WTC11 (cell line): Measurements from ENCODE around the gene LGSN. TPM values are rescaled to one million over a fixed set of nuclear protein-coding genes. Genes with fewer than 3 reads are reported as not detected.
"Not testable (repeated sequence)": the region's sequence is repeated elsewhere in the genome, so short reads cannot be mapped to it uniquely, and the experiment has no call there.

Experiments used
- ATAC-seq: fragments of 200-7000 bp; cut with Tn5 transposase; 2 replicates; pipeline ENCODE4 v1.10.0; 2021; ENCODE audit warnings: mild to moderate bottlenecking, moderate library complexity
- CTCF ChIA-PET: fragments of 300-600 bp; sonication (Branson Sonifier 250); formaldehyde crosslinking; loops from one replicate; lab custom pipeline; 2021; ENCODE audit warnings: antibody characterized with exemption; lab: Charles Lee
- POLR2A ChIA-PET: fragments of 350-600 bp; sonication (Branson Sonifier 250); formaldehyde crosslinking; loops from one replicate; lab custom pipeline; 2021; ENCODE audit warnings: antibody characterized with exemption; lab: Charles Lee
- DNase-seq: peaks from one replicate; pipeline ENCODE4 v3.0.0; 2021; ENCODE audit warnings: low spot score
- H3K27ac Mint-ChIP-seq: 2 replicates; pipeline ENCODE4 v1.8.0; 2021; ENCODE audit warnings: mixed read lengths
- H3K27me3 Mint-ChIP-seq: 2 replicates; pipeline ENCODE4 v1.8.0; 2021; ENCODE audit warnings: low read depth, mild to moderate bottlenecking, moderate library complexity, mixed read lengths
- H3K36me3 Mint-ChIP-seq: 2 replicates; pipeline ENCODE4 v1.8.0; 2021; ENCODE audit warnings: mixed read lengths
- H3K4me1 Mint-ChIP-seq: 2 replicates; pipeline ENCODE4 v1.8.0; 2022; ENCODE audit warnings: mixed read lengths
- H3K4me3 Mint-ChIP-seq: 2 replicates; pipeline ENCODE4 v1.8.0; 2021; ENCODE audit warnings: mild to moderate bottlenecking, moderate library complexity, mixed read lengths
- H3K9me3 Mint-ChIP-seq: 2 replicates; pipeline ENCODE4 v1.8.0; 2021; ENCODE audit warnings: mixed read lengths
- E2F5 ChIP-seq: sonication (generic); formaldehyde crosslinking; IDR thresholded peaks from 2 replicates; pipeline ENCODE4 v1.8.1; 2022; ENCODE audit warnings: mild to moderate bottlenecking, moderate library complexity, missing genetic modification reagents
- FOXJ3 ChIP-seq: sonication (generic); formaldehyde crosslinking; IDR thresholded peaks from 2 replicates; pipeline ENCODE4 v1.9.0; 2021; ENCODE audit warnings: missing genetic modification reagents, mild to moderate bottlenecking, borderline replicate concordance
- GABPB1 ChIP-seq: sonication (generic); formaldehyde crosslinking; IDR thresholded peaks from 2 replicates; pipeline ENCODE4 v1.8.1; 2023; ENCODE audit warnings: mild to moderate bottlenecking, missing genetic modification reagents
- GRHL2 ChIP-seq: fragments of 250-450 bp; sonication (Bioruptor Pico); IDR thresholded peaks from 2 replicates; pipeline ENCODE4 v1.8.0; 2022; ENCODE audit warnings: mild to moderate bottlenecking, moderate library complexity; ENCODE audit not compliant: insufficient replicate concordance, severe bottlenecking
- JUN ChIP-seq: sonication (generic); formaldehyde crosslinking; IDR thresholded peaks from 2 replicates; pipeline ENCODE4 v1.8.0; 2023; ENCODE audit warnings: mild to moderate bottlenecking, missing genetic modification reagents
- KAT7 ChIP-seq: sonication (generic); formaldehyde crosslinking; IDR thresholded peaks from 2 replicates; pipeline ENCODE4 v1.8.1; 2023; ENCODE audit warnings: missing genetic modification reagents, mild to moderate bottlenecking, borderline replicate concordance
- RELA ChIP-seq: sonication (generic); formaldehyde crosslinking; IDR thresholded peaks from 2 replicates; pipeline ENCODE4 v1.8.1; 2022; ENCODE audit warnings: missing genetic modification reagents, mild to moderate bottlenecking, borderline replicate concordance
- SP1 ChIP-seq: sonication (generic); formaldehyde crosslinking; conservative IDR thresholded peaks from 2 replicates; pipeline ENCODE4 v1.8.1; 2022; ENCODE audit warnings: missing genetic modification reagents
- ZNF232 ChIP-seq: sonication (generic); formaldehyde crosslinking; IDR thresholded peaks from 2 replicates; pipeline ENCODE4 v1.8.0; 2022; ENCODE audit warnings: mild to moderate bottlenecking, missing genetic modification reagents
- ZNF263 ChIP-seq: sonication (generic); formaldehyde crosslinking; IDR thresholded peaks from 2 replicates; pipeline ENCODE4 v1.8.1; 2022; ENCODE audit warnings: low read depth, mild to moderate bottlenecking, moderate library complexity, missing genetic modification reagents
- ZNF317 ChIP-seq: sonication (generic); formaldehyde crosslinking; IDR thresholded peaks from 2 replicates; pipeline ENCODE4 v1.8.1; 2023; ENCODE audit warnings: low read depth, mild to moderate bottlenecking, moderate library complexity, missing genetic modification reagents, borderline replicate concordance
- total RNA-seq: library from RNA; stranded (reverse); gene quantifications from 3 replicates; pipeline ENCODE4 v1.2.3, GENCODE V29; 2021
- TF ChIP-seq, protein P1 (sequence below): sonication (generic); formaldehyde crosslinking; conservative IDR thresholded peaks from 2 replicates; pipeline ENCODE4 v1.8.1; 2023; ENCODE audit warnings: mild to moderate bottlenecking, low read depth, missing genetic modification reagents, moderate library complexity
- TF ChIP-seq, protein P2 (sequence below): fragments of 200-600 bp; IDR thresholded peaks from 2 replicates; pipeline ENCODE4 v1.8.0; 2022; ENCODE audit warnings: antibody characterized with exemption
- TF ChIP-seq, protein P3 (sequence below): fragments of 250-450 bp; sonication (Bioruptor Pico); IDR thresholded peaks from 2 replicates; pipeline ENCODE4 v1.9.0; 2021; ENCODE audit warnings: moderate library complexity, mild to moderate bottlenecking, inconsistent platforms, borderline replicate concordance
- TF ChIP-seq, protein P4 (sequence below): sonication (generic); formaldehyde crosslinking; IDR thresholded peaks from 2 replicates; pipeline ENCODE4 v1.8.1; 2023; ENCODE audit warnings: mild to moderate bottlenecking, missing genetic modification reagents

The LGSN gene
- total RNA-seq, 1 experiment from 2014 or later = 0.35 TPM

- TF ChIP-seq, protein P1, sequence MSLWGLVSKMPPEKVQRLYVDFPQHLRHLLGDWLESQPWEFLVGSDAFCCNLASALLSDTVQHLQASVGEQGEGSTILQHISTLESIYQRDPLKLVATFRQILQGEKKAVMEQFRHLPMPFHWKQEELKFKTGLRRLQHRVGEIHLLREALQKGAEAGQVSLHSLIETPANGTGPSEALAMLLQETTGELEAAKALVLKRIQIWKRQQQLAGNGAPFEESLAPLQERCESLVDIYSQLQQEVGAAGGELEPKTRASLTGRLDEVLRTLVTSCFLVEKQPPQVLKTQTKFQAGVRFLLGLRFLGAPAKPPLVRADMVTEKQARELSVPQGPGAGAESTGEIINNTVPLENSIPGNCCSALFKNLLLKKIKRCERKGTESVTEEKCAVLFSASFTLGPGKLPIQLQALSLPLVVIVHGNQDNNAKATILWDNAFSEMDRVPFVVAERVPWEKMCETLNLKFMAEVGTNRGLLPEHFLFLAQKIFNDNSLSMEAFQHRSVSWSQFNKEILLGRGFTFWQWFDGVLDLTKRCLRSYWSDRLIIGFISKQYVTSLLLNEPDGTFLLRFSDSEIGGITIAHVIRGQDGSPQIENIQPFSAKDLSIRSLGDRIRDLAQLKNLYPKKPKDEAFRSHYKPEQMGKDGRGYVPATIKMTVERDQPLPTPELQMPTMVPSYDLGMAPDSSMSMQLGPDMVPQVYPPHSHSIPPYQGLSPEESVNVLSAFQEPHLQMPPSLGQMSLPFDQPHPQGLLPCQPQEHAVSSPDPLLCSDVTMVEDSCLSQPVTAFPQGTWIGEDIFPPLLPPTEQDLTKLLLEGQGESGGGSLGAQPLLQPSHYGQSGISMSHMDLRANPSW (CRISPR knock-in tag) = no peak
Measured at GRCh38 chr6:63278916-63279315, 40.9 kb downstream of the LGSN start (continued).

GRCh38 chr6:63275953-63276352 lies 43.8 kb downstream of the LGSN start:
- TF ChIP-seq GABPB1 (CRISPR knock-in tag) = no peak
- no peak for TF ChIP-seq E2F5 (CRISPR knock-in tag)
- no peak for TF ChIP-seq ZNF263 (CRISPR knock-in tag)
- ATAC-seq = no peak
- ChIA-PET POLR2A (no interaction called here), CTCF (no interaction called here)
- Mint-ChIP-seq H3K27me3 (peaks cover 3% of the 10 kb centered on the region; the same call in 1 of the 2 replicates), H3K4me3 (no peak overlapping the region), H3K9me3 (peaks cover 19% of the 10 kb centered on the region), H3K27ac (no peak overlapping the region), H3K36me3 (peaks cover 13% of the 10 kb centered on the region), H3K4me1 (peaks cover 18% of the 10 kb centered on the region)
- DNase-seq = no peak

- CTCF ChIA-PET, DNase-seq, H3K4me3 Mint-ChIP-seq, H3K27ac Mint-ChIP-seq, H3K27me3 Mint-ChIP-seq, POLR2A ChIA-PET, ATAC-seq, H3K4me1 Mint-ChIP-seq: not testable (repeated sequence)
- Mint-ChIP-seq H3K9me3 (peaks cover 24% of the 10 kb centered on the region), H3K36me3 (peaks cover 14% of the 10 kb centered on the region)
Measured at GRCh38 chr6:63274795-63275430, 44.9 kb downstream of the LGSN start.

DNA sequence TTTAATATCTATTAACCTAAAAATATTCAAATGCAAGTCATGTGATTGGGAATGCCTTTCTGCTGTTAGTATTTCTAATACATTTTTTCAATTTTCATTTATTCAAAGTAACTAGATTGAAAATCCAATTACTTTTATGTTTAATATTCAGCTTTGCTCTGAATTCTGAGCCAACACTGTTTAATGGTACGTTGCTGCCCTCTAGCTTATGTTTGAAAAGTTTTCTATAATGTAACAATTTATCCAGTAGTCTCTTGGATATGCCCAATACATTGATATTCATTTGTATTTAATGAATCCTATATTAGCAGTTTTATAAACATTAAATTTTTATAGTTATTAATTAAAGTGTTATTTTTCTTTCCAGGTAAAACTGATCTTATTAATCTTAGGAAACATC lies 47.4 kb downstream of the LGSN start:
- peaks cover 23% of the 10 kb centered on the region for H3K36me3 Mint-ChIP-seq
- no peak for DNase-seq
- TF ChIP-seq RELA (CRISPR knock-in tag) = no peak
- no peak for TF ChIP-seq SP1 (CRISPR knock-in tag)
- TF ChIP-seq, protein P2, sequence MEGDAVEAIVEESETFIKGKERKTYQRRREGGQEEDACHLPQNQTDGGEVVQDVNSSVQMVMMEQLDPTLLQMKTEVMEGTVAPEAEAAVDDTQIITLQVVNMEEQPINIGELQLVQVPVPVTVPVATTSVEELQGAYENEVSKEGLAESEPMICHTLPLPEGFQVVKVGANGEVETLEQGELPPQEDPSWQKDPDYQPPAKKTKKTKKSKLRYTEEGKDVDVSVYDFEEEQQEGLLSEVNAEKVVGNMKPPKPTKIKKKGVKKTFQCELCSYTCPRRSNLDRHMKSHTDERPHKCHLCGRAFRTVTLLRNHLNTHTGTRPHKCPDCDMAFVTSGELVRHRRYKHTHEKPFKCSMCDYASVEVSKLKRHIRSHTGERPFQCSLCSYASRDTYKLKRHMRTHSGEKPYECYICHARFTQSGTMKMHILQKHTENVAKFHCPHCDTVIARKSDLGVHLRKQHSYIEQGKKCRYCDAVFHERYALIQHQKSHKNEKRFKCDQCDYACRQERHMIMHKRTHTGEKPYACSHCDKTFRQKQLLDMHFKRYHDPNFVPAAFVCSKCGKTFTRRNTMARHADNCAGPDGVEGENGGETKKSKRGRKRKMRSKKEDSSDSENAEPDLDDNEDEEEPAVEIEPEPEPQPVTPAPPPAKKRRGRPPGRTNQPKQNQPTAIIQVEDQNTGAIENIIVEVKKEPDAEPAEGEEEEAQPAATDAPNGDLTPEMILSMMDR = 0 out of 2 replicates have a peak, but pooled peaks have one; percentile 25
- CTCF ChIA-PET = interaction anchor here (0.8 to 1.1 kb wide), 4 partner anchors 9 to 724 kb away, joined by 3 to 4 read pairs (median 3); no protein-coding TSS in a partner anchor
- POLR2A ChIA-PET = no interaction called here
- peaks cover 22% of the 10 kb centered on the region for H3K4me1 Mint-ChIP-seq
- H3K27ac Mint-ChIP-seq = no peak overlapping the region
- H3K9me3 Mint-ChIP-seq = peaks cover 35% of the 10 kb centered on the region
- no peak for ATAC-seq
- H3K4me3 Mint-ChIP-seq = no peak overlapping the region
- H3K27me3 Mint-ChIP-seq = peaks cover 11% of the 10 kb centered on the region

- ATAC-seq (no peak), DNase-seq (no peak)
- no peak overlapping the region for H3K4me3 Mint-ChIP-seq
- TF ChIP-seq, protein P3, sequence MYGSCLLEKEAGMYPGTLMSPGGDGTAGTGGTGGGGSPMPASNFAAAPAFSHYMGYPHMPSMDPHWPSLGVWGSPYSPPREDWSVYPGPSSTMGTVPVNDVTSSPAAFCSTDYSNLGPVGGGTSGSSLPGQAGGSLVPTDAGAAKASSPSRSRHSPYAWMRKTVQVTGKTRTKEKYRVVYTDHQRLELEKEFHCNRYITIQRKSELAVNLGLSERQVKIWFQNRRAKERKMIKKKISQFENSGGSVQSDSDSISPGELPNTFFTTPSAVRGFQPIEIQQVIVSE (CRISPR knock-in tag) = no peak
- TF ChIP-seq, protein P4, sequence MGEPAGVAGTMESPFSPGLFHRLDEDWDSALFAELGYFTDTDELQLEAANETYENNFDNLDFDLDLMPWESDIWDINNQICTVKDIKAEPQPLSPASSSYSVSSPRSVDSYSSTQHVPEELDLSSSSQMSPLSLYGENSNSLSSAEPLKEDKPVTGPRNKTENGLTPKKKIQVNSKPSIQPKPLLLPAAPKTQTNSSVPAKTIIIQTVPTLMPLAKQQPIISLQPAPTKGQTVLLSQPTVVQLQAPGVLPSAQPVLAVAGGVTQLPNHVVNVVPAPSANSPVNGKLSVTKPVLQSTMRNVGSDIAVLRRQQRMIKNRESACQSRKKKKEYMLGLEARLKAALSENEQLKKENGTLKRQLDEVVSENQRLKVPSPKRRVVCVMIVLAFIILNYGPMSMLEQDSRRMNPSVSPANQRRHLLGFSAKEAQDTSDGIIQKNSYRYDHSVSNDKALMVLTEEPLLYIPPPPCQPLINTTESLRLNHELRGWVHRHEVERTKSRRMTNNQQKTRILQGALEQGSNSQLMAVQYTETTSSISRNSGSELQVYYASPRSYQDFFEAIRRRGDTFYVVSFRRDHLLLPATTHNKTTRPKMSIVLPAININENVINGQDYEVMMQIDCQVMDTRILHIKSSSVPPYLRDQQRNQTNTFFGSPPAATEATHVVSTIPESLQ (CRISPR knock-in tag) = no peak
- no peak for TF ChIP-seq GRHL2 (CRISPR knock-in tag)
- no peak for TF ChIP-seq ZNF317 (CRISPR knock-in tag)
- TF ChIP-seq GABPB1 (CRISPR knock-in tag) = no peak
- no peak for TF ChIP-seq FOXJ3 (CRISPR knock-in tag)
- no peak for TF ChIP-seq ZNF232 (CRISPR knock-in tag)
- no peak for TF ChIP-seq JUN (CRISPR knock-in tag)
- no peak for TF ChIP-seq KAT7 (CRISPR knock-in tag)
- no peak overlapping the region for H3K27ac Mint-ChIP-seq
- peaks cover 8% of the 10 kb centered on the region; the same call in 1 of the 2 replicates for H3K27me3 Mint-ChIP-seq
- H3K4me1 Mint-ChIP-seq = peaks cover 39% of the 10 kb centered on the region
- ChIA-PET CTCF (no interaction called here), POLR2A (no interaction called here)
- peaks cover 19% of the 10 kb centered on the region for H3K36me3 Mint-ChIP-seq
- peaks cover 29% of the 10 kb centered on the region for H3K9me3 Mint-ChIP-seq
Measured at GRCh38 chr6:63269470-63269869, 50.3 kb downstream of the LGSN start.
